ENCODE data around the gene TRAPPC12.
"Not testable (repeated sequence)": the region's sequence is repeated elsewhere in the genome, so short reads cannot be mapped to it uniquely, and the experiment has no call there.

Gene TRAPPC12

DNA sequence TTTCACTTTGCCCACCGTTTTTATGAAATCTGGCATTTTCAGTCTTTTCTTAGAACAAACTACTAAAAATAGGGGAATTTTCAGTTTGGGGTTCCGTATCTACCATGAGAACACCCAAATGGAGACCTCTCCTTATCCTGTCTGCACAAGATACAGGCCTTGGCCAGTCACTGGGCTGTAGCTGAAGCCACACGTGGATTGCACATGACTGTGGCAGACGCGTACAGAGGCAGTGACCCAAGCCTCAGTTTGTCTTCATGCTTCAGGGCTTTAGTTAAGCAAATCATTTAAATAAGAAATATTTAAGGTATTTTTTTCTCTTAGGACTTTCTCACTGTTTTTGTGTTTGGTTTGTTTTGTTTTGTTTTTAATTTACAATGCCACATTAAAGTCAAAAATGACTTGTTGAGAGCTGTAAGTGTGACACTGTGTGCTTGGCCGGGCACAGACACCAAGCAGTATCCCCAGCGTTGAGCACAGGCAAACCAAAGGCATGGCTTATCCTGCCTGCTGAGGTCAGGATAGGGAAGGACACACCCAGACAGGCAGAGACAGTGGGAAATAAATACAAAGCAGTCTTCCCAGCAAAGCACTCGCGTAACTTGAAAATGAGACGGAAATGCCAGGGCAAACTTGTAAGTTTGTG, 53.3 kb downstream of the TRAPPC12 start:
- no peak for DNase-seq (ENCODE audit: low read depth in 2 of 2)

DNA sequence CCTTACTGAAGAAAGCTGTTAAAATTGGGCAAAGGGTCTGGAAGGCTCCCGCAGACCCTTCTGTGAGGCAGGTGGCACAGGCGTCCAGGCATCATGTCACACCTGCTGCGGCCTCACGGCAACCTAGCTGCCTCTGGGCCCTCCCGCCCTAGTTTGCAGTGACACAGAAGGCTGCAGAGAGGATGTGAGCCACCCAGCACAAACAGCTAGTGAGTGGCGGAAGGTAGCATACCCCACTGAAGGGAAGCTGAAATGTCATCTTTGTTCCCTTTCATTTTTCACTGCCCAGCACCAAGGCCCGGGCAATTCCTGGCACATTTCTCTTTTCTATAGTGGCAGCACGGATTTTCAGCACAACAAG, 53.8 kb downstream of the TRAPPC12 start:
- DNase-seq (ENCODE audit: low read depth in 2 of 2), result no peak

DNA sequence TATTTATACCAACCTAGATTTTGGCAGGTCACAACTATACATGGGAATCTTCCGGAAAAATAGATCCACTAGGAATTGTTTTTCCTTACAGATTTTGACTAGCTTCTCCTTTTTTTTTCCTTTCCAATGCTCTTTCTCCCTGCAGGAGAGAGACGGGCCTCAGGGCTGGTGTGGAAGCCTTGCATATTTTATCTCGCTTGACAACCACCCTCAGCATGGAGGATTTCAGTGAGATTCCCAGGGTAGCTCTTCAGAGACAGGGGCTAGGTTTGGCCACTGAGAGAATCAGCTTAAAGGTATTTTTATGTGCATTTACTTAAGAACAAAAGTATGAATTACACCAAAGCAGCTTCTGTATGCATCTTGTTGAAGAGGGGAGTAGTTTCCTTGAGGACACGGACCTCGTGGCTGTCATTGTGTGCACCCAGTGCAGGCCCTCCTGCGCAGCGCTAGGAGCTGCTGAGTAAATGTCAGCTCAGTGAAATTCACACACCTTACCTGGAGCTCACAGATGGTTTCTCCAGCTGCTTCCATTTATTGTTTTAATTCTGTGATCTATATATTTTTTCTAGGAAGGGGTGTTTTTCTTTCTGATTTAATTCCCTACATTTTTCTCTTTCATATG, 54.4 kb downstream of the TRAPPC12 start:
- DNase-seq (ENCODE audit: low read depth in 2 of 2), result no peak

DNA sequence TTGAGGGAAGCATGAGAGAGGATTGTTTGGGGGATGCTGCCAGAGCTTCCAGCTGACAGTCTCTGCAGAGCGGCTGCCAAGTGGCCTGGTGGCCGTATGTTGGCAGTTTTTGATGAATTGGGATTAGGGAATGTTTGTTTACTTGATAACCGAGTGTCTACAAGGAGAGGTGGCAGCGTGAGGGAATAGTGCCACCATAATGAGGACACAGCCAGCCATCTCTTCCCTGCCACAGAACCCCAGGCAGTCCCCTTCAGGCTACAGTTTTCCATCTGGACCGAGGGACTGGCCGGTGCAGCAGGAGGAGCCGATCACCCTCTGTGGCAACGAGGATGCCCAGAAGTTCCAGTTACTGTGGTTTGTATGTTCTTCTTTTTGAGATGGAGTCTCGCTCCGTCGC, 55.2 kb downstream of the TRAPPC12 start:
- no peak for DNase-seq (ENCODE audit: low read depth in 2 of 2)

DNA sequence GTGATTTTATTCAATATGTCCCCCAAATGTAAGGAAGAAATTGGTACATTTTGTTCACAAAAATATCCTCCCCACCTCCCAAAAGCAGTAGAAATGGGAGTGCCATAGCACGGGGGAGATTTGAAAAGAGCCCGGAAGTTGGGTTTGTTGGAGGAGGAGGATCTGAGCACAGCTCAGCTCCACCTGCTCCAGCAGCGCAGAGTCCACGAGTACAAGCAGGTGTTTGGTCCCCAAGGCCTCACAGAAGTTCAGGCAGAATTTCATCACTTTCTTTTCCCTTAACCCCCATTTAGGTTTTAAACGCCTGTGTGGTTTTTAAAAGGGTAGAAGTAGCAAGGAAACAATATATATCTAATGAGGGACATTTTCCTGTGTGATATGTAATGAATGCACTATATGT, 56.0 kb downstream of the TRAPPC12 start:
- DNase-seq (ENCODE audit: low read depth in 2 of 2), result no peak

DNA sequence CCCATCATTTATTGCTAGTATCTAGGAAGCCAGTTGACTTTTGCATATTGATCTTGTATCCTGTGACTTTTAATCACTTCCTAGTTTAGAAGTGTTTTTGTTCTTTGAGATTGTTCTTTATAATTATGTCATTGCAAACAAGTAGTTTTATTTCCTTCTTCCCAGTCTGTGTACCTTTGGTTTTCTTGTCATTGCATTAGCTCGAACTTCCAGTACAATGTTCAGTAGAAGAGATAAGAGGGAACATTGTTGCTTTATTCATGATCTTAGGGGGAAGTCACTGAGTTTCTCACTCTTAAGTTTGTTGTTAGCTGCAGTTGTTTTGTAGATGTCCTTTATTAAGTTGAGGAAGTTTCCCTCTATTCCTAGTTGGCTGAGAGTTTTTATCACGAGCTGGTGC, 61.0 kb downstream of the TRAPPC12 start:
- no peak for DNase-seq (ENCODE audit: low read depth in 2 of 2)

DNA sequence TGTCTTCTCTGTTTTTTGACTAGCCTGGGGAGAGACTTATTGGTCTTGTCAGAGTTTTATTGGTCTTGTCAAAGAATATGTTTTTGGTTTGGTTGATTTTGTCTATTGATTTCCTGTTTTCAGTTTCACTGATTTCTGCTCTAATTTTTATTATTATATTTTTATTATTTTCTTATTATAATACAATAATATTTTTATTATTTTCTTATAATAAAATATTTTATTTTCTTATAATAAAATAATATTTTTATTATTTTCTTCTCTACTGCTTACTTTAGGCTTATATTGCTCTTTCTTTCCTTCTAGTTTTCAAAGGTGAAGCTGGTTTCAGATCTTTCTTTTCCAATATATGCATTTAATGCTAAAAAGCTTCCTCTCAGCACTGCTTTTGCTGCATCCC, 62.0 kb downstream of the TRAPPC12 start:
- DNase-seq (ENCODE audit: low read depth in 2 of 2), result no peak

DNA sequence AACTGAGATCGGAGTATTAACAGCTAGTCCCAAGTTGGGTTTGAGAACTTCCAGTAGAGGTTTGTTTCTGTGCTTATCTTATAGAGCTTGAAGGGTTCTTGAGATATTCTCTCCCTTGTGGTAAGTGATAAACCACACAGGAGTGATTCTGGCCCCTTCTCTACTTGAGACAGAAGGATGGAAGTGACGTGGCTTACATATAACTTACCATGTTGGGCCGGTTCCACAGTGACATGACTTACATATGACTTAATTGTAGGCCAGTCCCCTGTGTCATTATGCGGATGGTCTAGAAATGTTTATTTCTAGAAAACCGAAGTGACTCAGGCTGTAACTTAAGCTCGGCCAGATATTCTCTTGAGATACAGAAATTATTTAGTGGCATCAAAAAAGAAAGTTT, 62.7 kb downstream of the TRAPPC12 start:
- no peak for DNase-seq (ENCODE audit: low read depth in 2 of 2)

DNA sequence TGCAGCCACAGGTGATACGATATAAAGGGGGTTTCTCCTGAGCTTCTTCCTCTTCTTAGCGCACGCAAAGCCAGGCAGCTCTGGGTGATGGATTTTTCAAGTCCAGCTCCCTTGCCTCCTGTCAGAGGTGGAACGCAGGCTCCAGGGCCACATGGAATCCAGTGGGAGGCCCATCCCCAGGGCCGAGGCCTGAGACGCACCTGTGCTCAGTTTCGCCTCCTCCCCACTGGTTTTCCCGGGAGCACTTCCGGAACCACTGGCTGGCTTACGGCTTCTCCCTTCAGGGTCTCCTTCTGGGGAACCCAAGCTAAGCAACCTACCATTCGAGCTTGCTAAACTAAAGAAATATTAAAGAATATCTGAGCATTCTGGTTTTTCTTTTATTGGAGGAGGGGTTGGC, 63.6 kb downstream of the TRAPPC12 start:
- no peak for DNase-seq (ENCODE audit: low read depth in 2 of 2)

DNA sequence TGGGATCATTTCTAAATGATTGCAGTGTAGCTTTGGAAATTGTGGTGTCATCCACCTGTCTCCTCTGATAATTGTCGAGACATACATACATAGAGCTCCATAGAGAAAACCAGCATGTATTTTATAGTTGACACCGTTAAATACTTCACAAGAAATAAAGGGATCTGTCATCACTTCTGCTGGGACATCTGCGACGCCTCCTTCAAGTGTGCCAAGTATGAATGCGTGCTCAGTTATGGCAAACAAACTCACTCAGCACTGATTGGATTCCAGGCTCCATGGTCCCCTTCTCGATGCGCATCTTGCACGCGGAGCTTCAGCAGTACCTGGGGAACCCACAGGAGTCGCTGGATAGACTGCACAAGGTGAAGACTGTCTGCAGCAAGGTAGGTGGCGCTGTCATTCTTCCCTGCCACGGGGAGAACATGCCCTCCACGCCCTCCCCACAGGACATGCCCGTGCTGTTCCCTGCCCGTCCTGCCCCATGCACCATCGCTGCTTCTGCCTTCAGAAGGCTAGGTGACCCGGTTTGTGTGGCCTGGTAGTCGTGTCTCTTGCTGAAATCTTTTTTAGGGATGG, 64.1 kb downstream of the TRAPPC12 start:
- DNase-seq (ENCODE audit: low read depth in 2 of 2), result no peak

DNA sequence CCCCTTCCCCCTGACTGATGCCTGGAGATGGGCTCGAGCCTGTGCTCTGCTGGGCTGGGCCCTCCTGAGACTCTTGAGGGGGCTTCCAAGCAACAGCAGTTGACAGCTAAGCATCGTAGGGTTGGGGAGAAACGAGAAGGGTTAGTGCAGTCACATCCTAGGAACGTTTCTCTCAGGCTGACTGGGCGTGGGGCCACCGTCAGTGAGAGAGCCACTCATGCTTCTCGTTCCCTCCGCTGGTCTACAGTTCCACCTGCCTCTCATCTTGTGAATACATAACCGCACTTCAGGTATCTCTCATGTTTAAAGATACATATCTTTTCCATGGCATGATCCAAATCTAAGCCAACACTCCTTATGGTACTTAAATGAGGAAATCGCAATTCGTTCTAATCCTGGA, 66.4 kb downstream of the TRAPPC12 start:
- no peak for DNase-seq (ENCODE audit: low read depth in 2 of 2)

DNA sequence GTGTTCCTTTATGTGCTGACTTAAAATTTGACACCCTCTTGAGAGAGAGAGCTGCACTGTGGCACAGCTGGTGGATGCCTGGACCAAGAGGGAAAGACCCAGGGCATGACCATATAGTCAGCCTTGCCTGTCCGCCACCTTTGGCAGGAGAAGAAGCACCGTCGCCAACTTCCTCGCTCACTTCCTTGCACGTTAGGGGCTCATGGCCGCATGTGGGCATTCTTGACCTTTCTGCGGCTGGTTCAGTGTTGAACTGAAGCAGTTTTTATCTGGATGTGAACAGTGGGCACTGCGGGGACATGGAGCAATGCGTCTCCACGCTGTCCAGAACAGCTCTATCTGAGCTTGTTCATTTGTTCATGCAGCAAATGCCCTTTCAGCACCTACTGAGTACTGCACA, 66.9 kb downstream of the TRAPPC12 start:
- no peak for DNase-seq (ENCODE audit: low read depth in 2 of 2)

DNA sequence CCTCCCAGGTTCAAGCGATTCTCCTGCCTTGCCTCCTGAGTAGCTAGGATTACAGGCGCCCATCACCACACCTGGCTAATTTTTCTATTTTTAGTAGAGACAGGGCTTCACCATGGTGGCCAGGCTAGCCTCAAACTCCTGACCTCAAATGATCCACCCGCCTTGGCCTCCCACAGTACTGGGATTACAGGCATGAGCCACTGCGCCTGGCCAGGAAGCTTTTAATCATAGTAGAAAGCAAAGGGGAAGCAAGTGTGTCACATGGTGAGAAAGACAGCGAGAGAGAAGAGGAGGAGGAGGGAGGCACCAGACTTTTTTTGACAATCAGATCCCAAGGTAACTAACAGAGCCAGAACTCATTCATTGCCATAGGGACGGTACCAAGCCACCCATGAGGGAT, 67.7 kb downstream of the TRAPPC12 start:
- DNase-seq (ENCODE audit: low read depth in 2 of 2), result not testable (repeated sequence)

DNA sequence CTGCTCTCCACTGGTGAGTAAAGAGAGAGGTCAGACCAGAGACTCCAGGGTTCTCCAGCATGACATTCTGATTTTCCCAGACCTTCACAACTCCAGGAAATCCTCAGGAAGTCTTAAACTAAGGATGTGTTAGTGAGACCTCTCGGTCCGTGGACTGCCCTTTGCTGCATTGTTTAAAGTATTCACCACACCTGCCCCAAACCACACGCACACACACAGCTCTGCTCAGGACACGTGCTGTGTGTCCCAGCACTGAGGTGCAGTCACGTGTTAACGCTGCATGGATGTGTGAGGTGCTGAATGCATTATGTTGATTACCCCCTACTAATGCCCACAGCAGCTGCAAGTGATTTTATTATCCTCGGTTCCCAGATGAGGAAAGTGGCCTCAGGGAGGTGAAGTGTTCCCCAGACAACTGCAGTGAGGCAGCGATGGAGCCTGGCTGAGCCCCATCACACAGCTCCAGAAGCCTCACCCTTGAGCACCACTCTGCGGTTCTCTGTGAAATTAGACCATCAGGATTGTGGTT, 68.4 kb downstream of the TRAPPC12 start:
- DNase-seq (ENCODE audit: low read depth in 2 of 2), result no peak

DNA sequence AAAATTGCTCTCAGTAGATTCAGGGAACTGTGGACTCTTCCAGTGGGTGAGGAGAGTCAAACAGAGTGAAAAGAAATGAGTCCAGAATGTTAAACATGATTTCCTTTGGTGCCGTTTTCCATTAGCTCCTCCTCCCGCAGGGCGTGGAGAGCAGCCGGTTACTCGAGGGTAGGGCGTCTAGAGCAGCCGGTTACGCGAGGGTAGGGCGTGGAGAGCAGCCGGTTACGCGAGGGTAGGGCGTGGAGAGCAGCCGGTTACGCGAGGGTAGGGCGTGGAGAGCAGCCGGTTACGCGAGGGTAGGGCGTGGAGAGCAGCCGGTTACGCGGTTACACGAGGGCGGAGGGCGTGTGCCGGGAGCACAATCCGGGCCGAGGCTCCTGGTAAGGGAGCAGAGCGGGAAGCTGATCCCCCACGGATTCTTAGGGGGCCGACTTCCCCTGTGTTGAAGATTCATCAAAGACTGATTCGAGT, 69.0 kb downstream of the TRAPPC12 start:
- not testable (repeated sequence) for DNase-seq (ENCODE audit: low read depth in 2 of 2)

DNA sequence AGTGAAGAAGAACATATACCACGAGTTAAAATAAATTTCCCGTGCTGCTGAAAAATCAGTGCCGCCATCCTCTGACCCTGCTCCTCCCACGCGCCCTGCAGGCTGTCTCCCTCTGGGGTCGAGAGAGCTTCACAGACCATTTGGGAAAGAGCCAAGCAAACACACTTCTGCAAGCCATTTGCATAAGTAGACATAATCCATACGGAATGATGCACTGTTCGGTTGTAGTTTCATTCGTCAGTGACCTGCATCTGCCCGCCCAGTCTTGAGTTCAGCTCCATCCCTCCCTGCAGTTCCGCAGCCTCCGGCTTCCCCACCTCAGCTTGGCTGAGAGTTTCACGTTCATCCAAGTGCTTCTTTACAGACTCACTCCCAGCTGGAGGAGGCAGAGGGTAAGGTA, 69.6 kb downstream of the TRAPPC12 start:
- DNase-seq (ENCODE audit: low read depth in 2 of 2), result no peak

DNA sequence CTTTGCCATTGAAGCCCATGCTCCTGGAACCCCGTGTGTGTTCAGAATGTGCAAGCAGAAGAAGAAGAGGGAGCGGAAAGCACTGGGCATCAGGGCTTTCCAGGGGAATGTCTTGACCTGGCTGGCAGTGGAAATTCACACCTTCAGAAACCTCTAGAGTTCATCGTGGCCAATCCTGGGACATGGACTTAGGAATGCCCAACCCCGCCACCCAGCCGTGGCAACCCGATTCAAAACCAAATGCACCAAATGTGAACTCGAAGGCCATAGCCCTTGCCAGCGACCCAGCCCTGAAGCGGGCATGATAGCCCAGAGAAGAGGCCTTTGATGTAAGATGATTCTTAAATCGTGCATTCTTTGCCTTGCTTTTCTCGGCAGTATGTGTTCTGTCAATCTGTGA, 70.4 kb downstream of the TRAPPC12 start:
- no peak for DNase-seq (ENCODE audit: low read depth in 2 of 2)

DNA sequence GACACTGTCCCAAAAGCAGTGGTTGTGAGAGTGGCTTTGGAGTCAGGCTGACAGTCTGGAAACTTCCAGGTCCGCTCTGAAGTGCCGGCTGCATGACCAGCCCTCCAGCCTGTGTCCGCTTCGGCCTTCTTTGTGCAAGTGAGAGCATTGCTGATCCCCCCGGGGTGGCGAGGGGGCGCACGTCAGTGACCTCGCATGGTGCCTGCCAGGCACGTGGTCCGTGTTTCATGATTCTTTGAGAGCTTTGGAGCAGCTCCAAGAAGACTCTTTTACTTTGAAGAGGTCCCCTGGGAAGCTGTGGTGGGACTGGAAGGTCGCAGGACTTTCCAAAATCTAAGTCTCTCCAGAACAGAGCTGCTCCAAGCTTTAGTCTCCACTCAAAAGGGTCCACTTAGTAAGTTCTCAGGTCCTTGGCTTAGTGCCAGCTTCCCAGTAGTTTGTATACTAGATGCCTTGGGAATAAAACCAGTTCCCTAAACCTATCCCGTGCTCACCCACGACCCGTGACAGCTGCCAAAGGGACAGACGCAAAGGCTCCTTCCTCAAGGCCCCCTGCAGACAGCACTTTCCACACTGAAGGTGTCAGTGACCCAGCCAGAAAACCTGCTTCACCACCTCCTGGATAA, 71.0 kb downstream of the TRAPPC12 start:
- DNase-seq (ENCODE audit: low read depth in 2 of 2), result no peak

DNA sequence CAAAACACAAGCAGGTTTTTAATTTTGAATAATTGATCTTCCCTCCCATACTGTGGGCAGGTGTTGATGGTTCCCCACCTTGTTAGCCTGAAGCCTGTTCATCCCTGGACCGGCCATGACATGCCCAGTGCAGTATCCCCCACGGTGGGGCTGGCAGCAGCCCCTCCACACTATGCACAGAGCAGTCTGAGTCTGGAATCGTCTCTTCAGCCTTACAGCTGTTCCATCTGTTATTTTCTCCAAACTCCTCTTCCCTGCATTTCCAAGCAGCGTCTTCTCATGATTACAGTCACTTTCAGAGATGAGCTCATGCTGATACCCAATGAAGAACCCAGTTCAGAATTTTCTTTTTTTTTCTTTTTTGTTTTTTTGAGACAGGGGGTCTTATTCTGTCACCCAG, 71.7 kb downstream of the TRAPPC12 start:
- DNase-seq (ENCODE audit: low read depth in 2 of 2), result no peak

DNA sequence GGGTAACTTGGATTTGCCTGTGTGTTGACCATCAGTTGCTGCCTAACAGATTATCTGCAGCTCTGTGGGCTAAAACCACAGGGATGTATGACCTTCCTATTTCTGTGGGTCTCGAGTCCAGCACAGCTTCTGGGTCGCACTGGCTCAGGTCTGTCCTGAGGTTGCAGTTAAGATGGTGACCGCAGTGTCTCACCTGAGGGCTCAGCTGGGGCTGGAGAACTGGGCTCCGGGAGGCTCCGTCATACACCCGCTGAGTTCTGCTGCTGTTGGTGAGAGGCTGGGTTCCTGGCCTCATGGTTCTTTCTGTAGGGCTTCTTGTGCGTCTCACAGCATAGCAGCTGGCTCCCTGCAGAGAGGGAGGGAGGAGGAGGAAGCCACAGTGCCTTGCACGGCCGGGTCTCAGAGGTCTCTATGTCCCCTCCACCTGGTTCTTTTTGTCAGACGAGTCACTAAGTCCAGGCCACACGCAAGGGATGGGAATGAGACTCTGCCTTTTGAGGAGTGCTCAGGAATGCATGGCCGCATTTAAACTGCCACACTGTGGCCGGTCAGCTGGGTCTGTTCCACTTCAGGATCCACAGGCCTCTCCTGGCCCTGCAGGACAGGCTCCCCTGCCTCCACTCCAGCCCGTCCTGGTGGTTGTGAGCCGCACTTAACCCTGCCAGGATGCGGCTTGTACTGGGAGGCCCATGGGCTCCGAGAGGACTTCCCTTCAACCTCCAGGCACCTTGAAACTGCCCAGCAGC, 72.6 kb downstream of the TRAPPC12 start:
- DNase-seq (ENCODE audit: low read depth in 2 of 2), result no peak

DNA sequence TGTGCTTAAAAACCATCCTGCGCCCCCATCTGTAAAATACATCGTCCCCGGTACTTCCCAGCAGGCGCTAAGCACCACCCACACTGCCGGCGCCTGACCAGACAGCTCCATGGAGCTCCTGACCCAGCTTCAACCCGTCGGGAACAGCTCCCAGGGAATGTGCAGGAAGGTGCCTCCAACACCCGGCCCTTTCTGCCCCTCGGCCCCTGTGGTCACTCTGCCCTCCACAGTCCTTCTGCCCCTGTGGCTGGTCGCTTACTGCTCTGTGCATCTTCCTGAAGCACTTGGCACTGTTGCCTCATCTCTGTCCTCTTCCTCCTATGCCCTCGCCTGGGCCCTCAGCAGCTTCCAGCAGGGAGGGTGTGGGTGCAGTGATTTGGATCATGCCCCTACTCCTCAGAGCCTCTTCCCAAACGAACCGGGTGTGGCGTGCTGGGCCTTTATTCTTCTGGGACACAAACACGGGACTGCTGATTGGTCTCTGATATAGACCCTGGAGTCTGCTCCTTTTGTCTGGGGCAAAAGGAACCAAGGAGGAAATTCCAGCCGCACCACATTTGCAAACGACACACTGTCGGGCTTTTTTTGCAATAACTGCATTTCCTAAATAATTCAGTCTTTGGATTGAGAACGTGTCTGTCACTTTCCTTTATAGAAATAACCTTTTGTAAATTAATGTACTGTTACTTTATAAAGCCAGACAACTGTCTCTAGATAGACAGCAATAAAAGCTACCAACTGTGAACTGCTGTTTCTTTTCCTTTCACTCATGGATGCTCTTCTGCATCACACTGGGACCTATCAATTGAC, 73.9 kb downstream of the TRAPPC12 start:
- DNase-seq (ENCODE audit: low read depth in 2 of 2), result no peak
